Upper lobe of left lung (tissue), 6 donors: ENCODE measurements around the gene SERP2. TPM values are rescaled to one million over a fixed set of nuclear protein-coding genes. Genes with fewer than 3 reads are reported as not detected.
"Not testable (repeated sequence)": the region's sequence is repeated elsewhere in the genome, so short reads cannot be mapped to it uniquely, and the experiment has no call there.

Experiments used
- ATAC-seq, 2 donors: fragments of 200-7000 bp; cut with Tn5 transposase; one replicate each; pipeline ENCODE4 v1.9.1; 2022; ENCODE audit warnings: mild to moderate bottlenecking in 2 of 2, moderate library complexity in 2 of 2; ENCODE audit not compliant: low FRiP score in 2 of 2
- DNase-seq, 2 donors: peaks; one replicate each; pipeline ENCODE4 v3.0.0-alpha.2; 2019 to 2020
- H3K27ac ChIP-seq, 4 donors: fragments of 200-600 bp; sonication (generic); one replicate each; pipeline ENCODE4 v1.5.1; 2016 to 2019
- H3K27me3 ChIP-seq, 4 donors: fragments of 200-600 bp; sonication (generic); one replicate each; pipeline ENCODE4 v1.5.1; 2017 to 2019
- H3K36me3 ChIP-seq, 4 donors: fragments of 200-600 bp; sonication (generic); one replicate each; pipeline ENCODE4 v1.5.1; 2016 to 2019
- H3K4me1 ChIP-seq, 4 donors: fragments of 200-600 bp; sonication (generic); one replicate each; pipeline ENCODE4 v1.5.1; 2018 to 2019
- H3K4me3 ChIP-seq, 4 donors: fragments of 200-600 bp; sonication (generic); one replicate each; pipeline ENCODE4 v1.5.1; 2017 to 2019; ENCODE audit warnings: mild to moderate bottlenecking in 2 of 4, moderate library complexity in 1 of 4
- H3K9me3 ChIP-seq, 4 donors: fragments of 200-600 bp; sonication (generic); one replicate each; pipeline ENCODE4 v1.5.1; 2018 to 2019
- CTCF ChIP-seq, 6 experiments: fragments of 450-650 bp in 4 of 6; fragments of 200-600 bp in 2 of 6; sonication (generic) in 2 of 6; IDR thresholded peaks; one replicate each; pipeline ENCODE4 v1.5.1; 2016 to 2019; ENCODE audit warnings: antibody characterized with exemption in 6 of 6
- EP300 ChIP-seq, 4 donors: sonication (generic); formaldehyde crosslinking; IDR thresholded peaks; one replicate each; pipeline ENCODE4 v1.5.1; 2017; ENCODE audit warnings: antibody characterized with exemption in 4 of 4, control low read depth in 2 of 4
- POLR2A ChIP-seq, 4 donors: fragments of 450-650 bp; IDR thresholded peaks; one replicate each; pipeline ENCODE4 v1.5.1; 2016 to 2017; ENCODE audit warnings: antibody characterized with exemption in 4 of 4, mild to moderate bottlenecking in 2 of 4
- POLR2AphosphoS5 ChIP-seq, 2 donors: sonication (generic); formaldehyde crosslinking; IDR thresholded peaks; one replicate each; pipeline ENCODE4 v1.5.1; 2017; ENCODE audit warnings: antibody characterized with exemption in 2 of 2
- WGBS, 2 donors: methylation state at CpG; one replicate each; pipeline ENCODE4 v1.1.5; 2017 to 2018; 5-methylcytosine and 5-hydroxymethylcytosine counted together
- total RNA-seq, 6 donors: library from RNA; depleted of rRNA in 4 of 6; stranded (reverse); fragments of >200 nt in 4 of 6; gene quantifications; one replicate each; pipeline versions ENCODE4 v1.1.0 to v1.2.1, GENCODE V29; 2016 to 2021
- donor health status: DM: no; HTN: no; CAD: no; lungs with moderate emphysema.
- donor health status: DM: no; HTN: yes; CAD: no; lungs with severe emphysema.

The SERP2 gene
- 10 to 100 TPM in 1 of 6 donors, 1 to 10 TPM in 4, under 1 TPM in 1; 0.89 to 27.2 (median 3.8) TPM for total RNA-seq

GRCh38 chr13:44373601-44374347 is at the start of gene SERP2:
TSS of gene SERP2 (plus strand) at chr13:44373824. CDS start at chr13:44374026, 202 bp downstream.
- H3K27me3 ChIP-seq, result peaks cover 0 to 10% (median 0%) of the 10 kb centered on the region in 4 donors
- peak within 1 kb of the TSS in 2 of 4 donors; percentile 58 to 65 for H3K27ac ChIP-seq
- no peak for TF ChIP-seq POLR2AphosphoS5 (IDR thresholded peaks at IDR 0.05)
- TF ChIP-seq CTCF (IDR thresholded peaks at IDR 0.05), result no peak
- TF ChIP-seq POLR2A (IDR thresholded peaks at IDR 0.05), result no peak
- no peak for TF ChIP-seq EP300 (IDR thresholded peaks at IDR 0.05)
- peak within 1 kb of the TSS; percentile 8 to 70 (median 56) for H3K4me3 ChIP-seq
- DNase-seq (peak in 1 of 2 donors; percentile 84), ATAC-seq (peak; percentile 46 to 62)
- no peaks in the 10 kb centered on the region for H3K9me3 ChIP-seq
- WGBS, 2 donors, result 5% methylated on average over 30 of the region's 83 CpGs; no CpG with 5 or more reads in 1 of the 2 donors
- H3K36me3 ChIP-seq, result no peaks in the 10 kb centered on the region
- H3K4me1 ChIP-seq, result peaks cover 4 to 12% (median 5%) of the 10 kb centered on the region in 4 donors

- 93 to 100% methylated on average over 2 of the region's 2 CpGs for WGBS, 2 donors
- peaks cover 0 to 3% (median 0%) of the 10 kb centered on the region in 4 donors for H3K4me1 ChIP-seq
- H3K36me3 ChIP-seq, result no peaks in the 10 kb centered on the region
- no peak overlapping the region for H3K27ac ChIP-seq
- ATAC-seq (no peak), DNase-seq (no peak)
- H3K4me3 ChIP-seq, result no peak overlapping the region
- TF ChIP-seq CTCF (IDR thresholded peaks at IDR 0.05) (no peak), POLR2A (IDR thresholded peaks at IDR 0.05) (no peak), EP300 (IDR thresholded peaks at IDR 0.05) (no peak), POLR2AphosphoS5 (IDR thresholded peaks at IDR 0.05) (no peak)
- no peaks in the 10 kb centered on the region for H3K9me3 ChIP-seq
- no peaks in the 10 kb centered on the region for H3K27me3 ChIP-seq
Measured at GRCh38 chr13:44326961-44327360, 46.7 kb upstream of the SERP2 start.

- H3K9me3 ChIP-seq, H3K36me3 ChIP-seq, H3K27ac ChIP-seq, H3K4me3 ChIP-seq, DNase-seq, H3K27me3 ChIP-seq, ATAC-seq, H3K4me1 ChIP-seq: not testable (repeated sequence)
Measured at GRCh38 chr13:44329041-44329440, 44.6 kb upstream of the SERP2 start.

GRCh38 chr13:44329909-44330545 is 43.6 kb upstream of the SERP2 start:
- Histone ChIP-seq H3K27ac (no peak overlapping the region), H3K9me3 (no peaks in the 10 kb centered on the region), H3K4me3 (no peak overlapping the region), H3K27me3 (no peaks in the 10 kb centered on the region), H3K36me3 (no peaks in the 10 kb centered on the region), H3K4me1 (peaks cover 0 to 10% (median 4%) of the 10 kb centered on the region in 4 donors)
- ATAC-seq, result no peak
- TF ChIP-seq POLR2A (IDR thresholded peaks at IDR 0.05) (no peak), CTCF (IDR thresholded peaks at IDR 0.05) (no peak), EP300 (IDR thresholded peaks at IDR 0.05) (no peak), POLR2AphosphoS5 (IDR thresholded peaks at IDR 0.05) (no peak)
- WGBS, 2 donors, result 88 to 93% methylated on average over 8 to 9 of the region's 10 CpGs
- peak in 1 of 2 donors; percentile 57 for DNase-seq

GRCh38 chr13:44331446-44331845 is 42.2 kb upstream of the SERP2 start:
- Histone ChIP-seq H3K4me3 (no peak overlapping the region), H3K4me1 (peaks cover 0 to 10% (median 4%) of the 10 kb centered on the region in 4 donors), H3K27me3 (no peaks in the 10 kb centered on the region), H3K9me3 (no peaks in the 10 kb centered on the region), H3K27ac (no peak overlapping the region), H3K36me3 (no peaks in the 10 kb centered on the region)
- ATAC-seq (peak in 1 of 2 donors; percentile 24), DNase-seq (no peak)
- WGBS, 2 donors, result 76 to 89% methylated on average over 4 of the region's 4 CpGs
- no peak for TF ChIP-seq POLR2A (IDR thresholded peaks at IDR 0.05)
- TF ChIP-seq EP300 (IDR thresholded peaks at IDR 0.05), result no peak
- TF ChIP-seq POLR2AphosphoS5 (IDR thresholded peaks at IDR 0.05), result no peak
- TF ChIP-seq CTCF (IDR thresholded peaks at IDR 0.05), result no peak
